Naive thymus-derived CD8-positive, alpha-beta T cell (primary cell): ENCODE results near the gene FCN2. TPM values are rescaled to one million over a fixed set of nuclear protein-coding genes. Genes with fewer than 3 reads are reported as not detected.
A peak's percentile ranks its signal among the peaks of the same experiment; 100 is the strongest.

Source experiments
- ATAC-seq, 2 donors: fragments of 150-1000 bp; cut with Tn5 transposase in 1 of 2; sonication (Bioruptor Pico), chemical (Tn5 transposase) in 1 of 2; 1 replicate in 1 of 2; 2 replicates in 1 of 2; pipeline ENCODE4 v1.10.0; 2021; ENCODE audit warnings: mild to moderate bottlenecking in 2 of 2, moderate library complexity in 2 of 2
- POLR2A ChIA-PET: fragments of 350-600 bp; sonication (Branson Sonifier 250); formaldehyde crosslinking; loops from one replicate; lab custom pipeline; 2021; ENCODE audit warnings: antibody characterized with exemption; lab: Charles Lee
- DNase-seq, 10 donors: peaks; one replicate each; pipeline versions ENCODE4 v3.0.0 to v3.0.0-alpha.2; 2020 to 2022
- H3K27ac Mint-ChIP-seq, 10 donors: one replicate each; pipeline ENCODE4 v1.8.0; 2020 to 2022; ENCODE audit warnings: mild to moderate bottlenecking in 10 of 10, mixed read lengths in 10 of 10, moderate library complexity in 4 of 10, inconsistent platforms in 1 of 10
- H3K27me3 Mint-ChIP-seq, 5 donors: one replicate each; pipeline ENCODE4 v1.8.0; 2021 to 2022; ENCODE audit warnings: mixed read lengths in 5 of 5
- H3K36me3 Mint-ChIP-seq, 3 donors: one replicate each; pipeline ENCODE4 v1.8.0; 2020 to 2022; ENCODE audit warnings: mixed read lengths in 3 of 3, mild to moderate bottlenecking in 2 of 3, inconsistent platforms in 1 of 3
- H3K4me1 Mint-ChIP-seq, 4 donors: one replicate each; pipeline ENCODE4 v1.8.0; 2021 to 2022; ENCODE audit warnings: mixed read lengths in 4 of 4
- H3K4me3 Mint-ChIP-seq, 10 donors: one replicate each; pipeline ENCODE4 v1.8.0; 2020 to 2022; ENCODE audit warnings: mild to moderate bottlenecking in 10 of 10, mixed read lengths in 10 of 10, moderate library complexity in 6 of 10, inconsistent platforms in 1 of 10
- H3K9me3 Mint-ChIP-seq, 9 donors: one replicate each; pipeline ENCODE4 v1.8.0; 2020 to 2022; ENCODE audit warnings: mixed read lengths in 9 of 9, mild to moderate bottlenecking in 3 of 9, inconsistent platforms in 1 of 9, moderate library complexity in 1 of 9
- polyA plus RNA-seq, 3 donors: library from polyadenylated mRNA; unstranded; fragments of 300-500 nt; fragmentation: Illumina TruSeq; gene quantifications; one replicate each; pipeline ENCODE4 v1.2.3, GENCODE V29; 2021
- total RNA-seq, 8 experiments: library from RNA in 2 of 8; stranded (reverse) in 2 of 8; gene quantifications; one replicate each; pipeline ENCODE4 v1.2.3 and lab custom pipeline; 2021 to 2026

FCN2 gene
- not detected for total RNA-seq
- polyA plus RNA-seq = not detected
- total RNA-seq (lab: John Stamatoyannopoulos, UW) = 0 reads per million in 6 experiments

DNA sequence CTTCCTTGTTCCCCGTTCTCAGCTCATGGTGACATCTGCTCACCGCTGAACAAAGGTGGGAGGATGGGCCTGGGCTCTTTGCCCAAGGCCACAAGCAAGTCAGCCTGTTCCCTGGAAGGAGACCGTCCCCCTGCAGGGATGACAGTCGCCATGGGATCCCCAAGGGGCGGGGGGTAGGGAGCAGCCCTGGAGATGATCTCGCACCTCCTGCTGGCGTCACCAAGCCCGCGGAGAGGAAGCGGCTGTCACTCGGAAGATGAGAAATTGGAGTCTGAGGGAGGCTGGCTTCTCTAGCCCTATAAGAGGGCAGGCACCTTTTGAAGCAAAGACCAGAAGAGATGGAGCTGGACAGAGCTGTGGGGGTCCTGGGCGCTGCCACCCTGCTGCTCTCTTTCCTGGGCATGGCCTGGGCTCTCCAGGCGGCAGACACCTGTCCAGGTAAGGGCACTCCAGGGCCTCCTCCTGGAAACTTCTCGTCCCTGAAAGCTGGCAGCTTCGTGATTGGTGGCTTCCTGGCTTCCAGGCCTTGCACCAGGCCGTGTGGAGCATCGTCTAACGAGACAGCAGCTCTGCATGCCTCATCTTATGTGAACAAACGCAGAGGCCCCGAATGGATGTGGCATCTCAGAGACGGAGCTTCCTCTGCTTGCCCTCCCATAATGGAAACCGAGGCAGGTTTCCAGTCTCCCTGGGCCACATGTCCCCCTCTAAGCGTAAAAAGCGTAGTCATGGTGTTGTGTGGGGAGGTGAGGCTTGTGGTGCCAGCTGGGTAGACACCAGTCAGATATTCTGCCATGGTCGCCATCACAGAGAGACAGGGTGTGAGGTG, at the start of gene FCN2:
FCN2 (plus strand) TSS at position 327 of the 829 bp plus-strand sequence; CDS start at position 339, 12 bp downstream.
- no peak within 1 kb of the TSS for H3K27ac Mint-ChIP-seq
- no peaks in the 10 kb centered on the region for H3K4me1 Mint-ChIP-seq
- DNase-seq (no peak), ATAC-seq (no peak)
- H3K4me3 Mint-ChIP-seq = no peak within 1 kb of the TSS
- no peaks in the 10 kb centered on the region for H3K36me3 Mint-ChIP-seq
- no peaks in the 10 kb centered on the region for H3K9me3 Mint-ChIP-seq
- POLR2A ChIA-PET = no interaction called here
- peaks cover 0 to 12% (median 5%) of the 10 kb centered on the region in 5 donors for H3K27me3 Mint-ChIP-seq

DNA sequence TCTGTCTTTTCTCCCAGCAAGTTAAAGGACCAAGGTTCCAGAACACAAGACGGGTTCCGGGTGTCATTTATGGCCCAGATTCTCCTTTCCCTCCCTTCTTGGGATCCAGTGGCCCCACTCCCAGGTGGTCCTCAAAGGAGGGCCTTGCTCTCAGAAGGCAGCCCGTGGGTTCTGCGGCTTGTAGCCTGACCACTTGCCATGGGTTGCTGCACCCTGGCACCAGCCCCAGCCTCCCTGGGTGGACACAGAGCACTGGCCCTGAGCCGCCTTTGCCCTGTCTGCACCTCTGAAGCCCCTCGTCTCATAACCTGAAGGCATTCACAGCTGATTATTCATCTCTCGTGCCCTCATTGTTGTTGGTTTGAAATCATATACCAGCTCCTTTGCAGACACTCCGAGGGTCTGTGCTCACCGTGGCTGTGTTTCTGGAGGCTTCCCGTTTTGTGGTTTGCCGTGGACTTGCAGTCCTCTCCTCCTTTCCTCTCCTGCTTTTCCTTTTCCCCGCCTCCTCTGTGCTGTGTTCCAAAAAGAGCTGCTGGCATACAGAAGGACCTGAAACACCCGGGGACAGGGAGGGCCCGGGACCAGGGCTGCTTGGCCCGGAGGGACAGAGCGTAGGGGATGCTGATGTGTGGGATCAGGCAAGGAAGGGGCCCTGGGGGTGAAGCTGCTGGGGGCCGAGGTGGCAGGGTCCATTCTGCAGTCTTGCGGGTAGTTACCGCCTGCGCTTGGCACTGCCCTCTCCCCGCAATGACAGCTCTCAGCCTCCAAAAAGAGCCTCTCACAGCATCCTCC, 49.5 kb upstream of the FCN2 start:
- DNase-seq = no peak
- no peaks in the 10 kb centered on the region for H3K27me3 Mint-ChIP-seq
- no peaks in the 10 kb centered on the region for H3K36me3 Mint-ChIP-seq
- no peak for ATAC-seq
- H3K27ac Mint-ChIP-seq = no peak overlapping the region
- no peaks in the 10 kb centered on the region for H3K9me3 Mint-ChIP-seq
- peaks cover 0 to 4% (median 0%) of the 10 kb centered on the region in 4 donors for H3K4me1 Mint-ChIP-seq
- POLR2A ChIA-PET = no interaction called here
- no peak overlapping the region for H3K4me3 Mint-ChIP-seq

DNA sequence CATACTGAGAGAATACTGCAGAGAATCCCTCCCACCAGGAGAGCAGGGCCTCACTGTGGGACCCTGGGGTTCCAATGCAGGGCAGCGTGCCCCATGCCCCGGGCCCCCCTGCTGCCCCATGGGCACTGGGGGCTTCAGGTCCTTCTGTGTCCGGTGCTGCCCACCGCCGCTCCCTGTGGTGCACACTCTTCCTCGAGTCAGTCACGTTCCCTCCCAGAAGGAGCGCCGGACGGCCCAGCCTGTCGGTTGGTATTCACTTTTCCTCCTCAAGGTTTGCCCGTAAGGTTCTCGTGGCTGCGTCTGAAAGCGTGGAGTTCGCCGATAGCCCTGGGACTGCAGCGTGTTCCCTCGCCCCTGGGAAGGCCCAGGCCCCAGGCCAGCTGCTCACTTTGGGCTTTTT, 48.1 kb upstream of the FCN2 start:
- Mint-ChIP-seq H3K36me3 (no peaks in the 10 kb centered on the region), H3K27ac (no peak overlapping the region), H3K9me3 (no peaks in the 10 kb centered on the region), H3K4me3 (no peak overlapping the region), H3K4me1 (no peaks in the 10 kb centered on the region), H3K27me3 (no peaks in the 10 kb centered on the region)
- DNase-seq (no peak), ATAC-seq (no peak)
- POLR2A ChIA-PET = no interaction called here

DNA sequence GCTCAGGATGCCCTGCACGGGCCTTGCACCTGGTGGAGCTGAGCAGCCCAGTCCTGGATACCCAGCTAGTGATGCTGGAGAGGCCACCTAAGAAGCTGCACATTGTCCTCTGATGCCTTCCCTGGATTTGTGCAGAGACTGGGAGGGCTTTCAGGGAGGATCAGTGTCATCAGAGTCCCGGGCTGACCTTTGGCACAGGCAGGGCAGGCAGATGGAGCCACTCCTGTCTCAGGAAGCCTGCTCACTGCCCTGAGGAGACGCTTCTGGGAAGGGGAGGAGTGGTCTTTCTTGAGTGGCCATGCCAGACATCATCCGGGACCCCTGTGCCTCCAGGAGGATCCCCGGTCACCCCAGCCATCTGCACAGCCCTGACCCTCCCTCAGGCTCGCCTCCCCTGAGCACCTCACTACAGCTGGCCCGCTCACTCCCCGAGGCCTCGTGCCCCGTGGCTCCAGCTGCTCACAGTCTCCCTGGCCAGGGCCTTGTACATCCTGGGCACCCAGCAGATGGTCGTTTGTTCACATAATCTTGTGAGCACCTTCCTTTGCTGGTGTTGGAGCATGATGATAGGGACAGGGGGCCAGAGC, 47.2 kb upstream of the FCN2 start:
- no peaks in the 10 kb centered on the region for H3K27me3 Mint-ChIP-seq
- no peaks in the 10 kb centered on the region for H3K4me1 Mint-ChIP-seq
- POLR2A ChIA-PET = no interaction called here
- H3K9me3 Mint-ChIP-seq = no peaks in the 10 kb centered on the region
- DNase-seq (no peak), ATAC-seq (no peak)
- H3K4me3 Mint-ChIP-seq = no peak overlapping the region
- no peaks in the 10 kb centered on the region for H3K36me3 Mint-ChIP-seq
- H3K27ac Mint-ChIP-seq = no peak overlapping the region

DNA sequence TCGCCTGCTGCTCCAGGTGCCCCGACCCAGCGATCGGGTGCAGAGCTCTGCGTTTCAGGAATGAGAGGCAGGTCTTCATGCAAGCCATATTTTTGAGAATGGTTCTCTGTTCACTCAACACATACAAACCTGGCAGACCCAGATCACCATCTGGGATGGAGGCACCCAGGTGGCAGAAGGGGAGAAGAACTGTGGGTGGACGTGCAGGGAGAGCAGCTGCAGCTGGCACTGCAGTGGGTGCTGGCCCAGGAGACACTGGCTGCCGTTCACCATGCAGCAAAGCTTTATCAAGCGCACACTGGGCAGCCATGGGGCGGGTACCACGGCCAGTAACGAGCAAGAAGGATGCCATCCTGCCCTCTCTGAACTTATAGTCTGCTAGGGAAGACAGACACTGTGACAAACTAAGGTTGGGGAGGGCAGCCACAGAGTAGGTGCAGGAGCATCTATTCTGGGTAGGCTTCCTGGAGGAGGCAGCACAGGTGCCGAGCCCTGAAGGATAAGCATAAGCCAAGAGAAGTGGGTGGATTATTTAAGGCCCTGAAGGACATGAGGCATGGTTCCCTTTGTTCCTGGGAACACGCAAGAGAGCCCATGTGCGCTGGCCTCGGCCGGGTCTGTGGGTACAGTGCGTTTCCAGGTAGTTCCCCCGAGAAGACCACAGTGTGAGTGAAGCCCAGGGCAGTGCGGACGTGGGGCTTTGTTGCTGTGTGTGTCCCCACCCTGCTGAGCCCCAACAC, 46.2 kb upstream of the FCN2 start:
- Mint-ChIP-seq H3K27me3 (no peaks in the 10 kb centered on the region), H3K4me1 (no peaks in the 10 kb centered on the region), H3K27ac (no peak overlapping the region), H3K4me3 (no peak overlapping the region), H3K9me3 (no peaks in the 10 kb centered on the region), H3K36me3 (no peaks in the 10 kb centered on the region)
- POLR2A ChIA-PET = no interaction called here
- no peak for ATAC-seq
- no peak for DNase-seq

DNA sequence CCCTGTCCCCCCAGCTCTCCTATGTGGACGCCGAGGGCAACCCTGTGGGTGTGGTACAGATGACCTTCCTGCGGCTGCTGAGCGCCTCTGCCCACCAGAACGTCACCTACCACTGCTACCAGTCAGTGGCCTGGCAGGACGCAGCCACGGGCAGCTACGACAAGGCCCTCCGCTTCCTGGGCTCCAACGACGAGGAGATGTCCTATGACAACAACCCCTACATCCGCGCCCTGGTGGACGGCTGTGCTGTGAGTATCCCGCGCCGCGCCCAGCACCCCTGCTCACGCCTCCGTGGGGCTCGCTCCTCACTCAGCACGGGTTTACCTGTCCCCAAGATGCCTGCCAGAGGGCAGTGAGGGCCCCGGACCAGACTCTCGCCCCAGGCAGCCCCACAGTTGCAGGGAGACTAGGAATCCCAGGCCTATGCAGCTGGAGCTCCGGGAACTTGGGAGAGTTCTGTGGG, 45.6 kb upstream of the FCN2 start:
- no peak for DNase-seq
- Mint-ChIP-seq H3K36me3 (no peaks in the 10 kb centered on the region), H3K9me3 (no peaks in the 10 kb centered on the region), H3K27me3 (no peaks in the 10 kb centered on the region), H3K27ac (peak overlapping the region in 1 of 10 donors; percentile 3), H3K4me3 (no peak overlapping the region), H3K4me1 (no peaks in the 10 kb centered on the region)
- POLR2A ChIA-PET = no interaction called here
- ATAC-seq = no peak

DNA sequence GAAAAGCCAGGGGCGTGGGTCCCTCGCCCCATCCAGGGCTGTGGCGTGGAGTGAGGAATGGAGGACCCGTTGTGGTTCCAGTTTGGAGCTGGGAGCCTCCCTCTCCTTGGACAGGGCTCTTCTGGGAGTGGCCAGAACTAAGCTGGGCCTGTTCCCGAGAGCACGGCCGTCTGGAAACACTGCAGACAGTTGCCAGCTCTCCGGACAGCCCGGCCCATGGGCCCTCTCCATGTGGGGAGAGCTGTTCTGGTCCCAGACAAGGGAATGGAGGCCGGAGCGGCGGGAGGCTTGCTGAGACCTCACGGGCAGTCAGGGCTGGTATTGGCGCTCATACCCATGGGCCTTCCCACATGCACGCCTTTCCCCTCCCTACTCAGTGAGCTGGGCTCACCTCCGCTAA, 45.2 kb upstream of the FCN2 start:
- H3K27me3 Mint-ChIP-seq = no peaks in the 10 kb centered on the region
- H3K36me3 Mint-ChIP-seq = no peaks in the 10 kb centered on the region
- ATAC-seq (no peak), DNase-seq (no peak)
- POLR2A ChIA-PET = no interaction called here
- no peak overlapping the region for H3K4me3 Mint-ChIP-seq
- no peaks in the 10 kb centered on the region for H3K9me3 Mint-ChIP-seq
- no peak overlapping the region for H3K27ac Mint-ChIP-seq
- no peaks in the 10 kb centered on the region for H3K4me1 Mint-ChIP-seq

DNA sequence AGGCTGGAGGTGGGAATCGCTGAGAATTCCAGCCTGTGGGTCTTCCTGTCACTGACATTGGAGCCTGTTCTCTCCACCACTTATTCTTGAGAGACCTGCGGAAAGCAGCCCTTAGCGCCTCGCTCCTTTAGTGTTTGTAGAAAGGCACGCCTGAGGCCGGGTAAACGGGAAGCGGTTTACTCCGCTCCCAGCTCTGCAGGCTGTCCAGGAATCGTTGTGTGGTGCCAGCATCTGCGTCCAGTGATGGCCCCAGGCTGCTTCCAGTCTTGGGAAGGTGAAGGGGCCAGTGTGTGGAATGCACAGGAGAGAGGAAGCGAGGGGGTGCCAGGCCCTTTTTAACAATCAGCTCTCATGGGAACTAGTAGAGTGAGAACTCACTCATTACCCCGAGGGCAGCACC, 44.6 kb upstream of the FCN2 start:
- Mint-ChIP-seq H3K4me1 (no peaks in the 10 kb centered on the region), H3K4me3 (no peak overlapping the region), H3K36me3 (no peaks in the 10 kb centered on the region), H3K27me3 (no peaks in the 10 kb centered on the region), H3K27ac (no peak overlapping the region), H3K9me3 (no peaks in the 10 kb centered on the region)
- POLR2A ChIA-PET = no interaction called here
- ATAC-seq = no peak
- no peak for DNase-seq

DNA sequence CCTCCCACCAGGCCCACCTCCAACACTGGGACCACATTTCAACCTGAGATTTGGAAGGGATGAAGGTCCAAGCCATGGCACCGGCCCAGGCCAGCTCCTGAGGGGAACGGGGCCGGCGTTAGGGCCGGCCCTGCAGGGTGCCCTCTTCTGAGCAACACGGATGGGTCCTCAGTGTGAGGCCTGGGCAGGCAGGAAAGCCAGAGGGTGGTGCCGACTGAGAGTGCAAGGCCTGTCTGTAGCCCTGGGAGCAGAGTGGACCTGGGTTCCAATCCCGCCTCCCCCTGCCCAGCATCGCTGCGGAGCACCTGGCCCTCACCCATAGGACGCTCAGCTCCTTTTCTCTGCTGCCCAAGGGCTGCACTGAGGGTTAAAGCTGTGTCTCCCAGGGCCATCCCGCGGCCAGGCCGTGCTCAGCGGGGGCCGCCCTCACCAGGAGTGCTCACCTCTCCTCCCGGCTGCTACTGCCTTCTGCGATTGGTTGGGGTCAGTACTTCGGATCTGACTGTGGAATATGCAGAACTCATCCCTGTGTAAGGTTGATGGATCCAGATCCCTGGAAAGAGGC, 44.1 kb upstream of the FCN2 start:
- no peak overlapping the region for H3K27ac Mint-ChIP-seq
- H3K36me3 Mint-ChIP-seq = no peaks in the 10 kb centered on the region
- H3K27me3 Mint-ChIP-seq = no peaks in the 10 kb centered on the region
- POLR2A ChIA-PET = no interaction called here
- DNase-seq (no peak), ATAC-seq (no peak)
- no peak overlapping the region for H3K4me3 Mint-ChIP-seq
- H3K4me1 Mint-ChIP-seq = no peaks in the 10 kb centered on the region
- H3K9me3 Mint-ChIP-seq = no peaks in the 10 kb centered on the region

DNA sequence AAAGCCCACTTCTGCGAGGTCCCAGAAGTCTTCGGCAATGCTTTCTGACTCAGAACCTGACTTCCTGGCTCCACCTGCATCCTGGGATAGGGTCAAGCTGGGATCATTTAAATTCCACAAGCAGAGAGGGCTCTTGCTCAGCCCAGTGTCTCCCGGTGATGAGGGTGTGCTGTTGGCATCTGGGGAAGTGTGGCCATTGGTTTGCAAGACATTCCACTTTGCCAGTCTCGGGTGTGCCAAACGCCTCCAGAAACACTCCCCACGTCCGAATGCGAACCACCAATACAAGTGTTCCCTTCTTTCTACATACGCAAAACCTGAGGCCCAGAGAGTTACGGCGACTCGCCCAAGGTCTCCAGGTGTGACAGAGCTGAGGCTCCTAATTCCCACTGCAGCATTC, 43.1 kb upstream of the FCN2 start:
- Mint-ChIP-seq H3K4me1 (no peaks in the 10 kb centered on the region), H3K27me3 (no peaks in the 10 kb centered on the region), H3K36me3 (no peaks in the 10 kb centered on the region)

DNA sequence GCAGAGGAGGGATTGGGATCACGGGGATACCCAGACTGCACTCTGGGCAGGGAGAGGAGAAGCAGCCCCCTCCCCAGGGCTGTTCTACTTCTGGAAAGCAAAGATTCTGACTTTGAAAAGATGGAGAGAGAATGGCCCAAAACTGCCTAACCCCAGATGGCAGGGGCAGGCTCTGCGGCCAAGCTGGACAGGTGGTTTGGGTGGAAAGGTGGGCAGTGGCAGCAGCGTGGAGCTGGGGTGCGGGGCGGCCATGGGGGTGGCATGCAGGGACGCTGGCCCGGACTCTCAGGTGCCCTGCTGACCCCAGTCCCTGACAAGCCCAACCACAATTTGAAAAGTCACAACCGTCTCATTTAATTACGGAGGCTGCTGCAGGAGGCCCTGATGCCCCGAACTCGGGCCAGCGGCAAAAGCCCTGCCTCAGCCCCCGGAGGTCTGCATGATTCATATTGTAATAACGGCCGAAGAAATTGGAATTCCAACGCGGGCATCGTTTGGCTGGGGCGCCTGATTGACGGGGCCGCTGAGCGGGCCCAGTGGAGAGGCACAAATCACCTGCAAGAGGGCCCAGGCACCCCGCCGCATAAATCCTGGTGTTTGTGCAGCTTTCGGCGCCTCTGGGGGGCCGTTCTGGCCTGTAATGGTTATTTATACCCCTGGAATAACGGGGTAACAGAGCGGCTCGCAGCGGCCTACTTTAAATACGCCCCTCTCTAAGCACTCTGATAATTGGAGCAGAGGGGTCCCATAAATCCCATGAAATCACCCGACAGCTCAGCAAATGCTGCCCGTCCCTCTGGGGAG, 41.8 kb upstream of the FCN2 start:
- DNase-seq = no peak
- POLR2A ChIA-PET = no interaction called here
- peaks cover 0 to 1% (median 0%) of the 10 kb centered on the region in 4 donors for H3K4me1 Mint-ChIP-seq
- no peaks in the 10 kb centered on the region for H3K9me3 Mint-ChIP-seq
- ATAC-seq = no peak
- H3K27me3 Mint-ChIP-seq = peaks cover 0 to 4% (median 0%) of the 10 kb centered on the region in 5 donors
- no peaks in the 10 kb centered on the region for H3K36me3 Mint-ChIP-seq
- H3K27ac Mint-ChIP-seq = no peak overlapping the region
- H3K4me3 Mint-ChIP-seq = no peak overlapping the region

More for the DNA sequence above, 43.1 kb upstream of the FCN2 start:
- no peak overlapping the region for H3K27ac Mint-ChIP-seq
- H3K4me3 Mint-ChIP-seq = no peak overlapping the region
- POLR2A ChIA-PET = no interaction called here
- ATAC-seq (no peak), DNase-seq (no peak)
- no peaks in the 10 kb centered on the region for H3K9me3 Mint-ChIP-seq
